AG04449 (cell line): ENCODE results near the gene COMMD7.
"Not testable (repeated sequence)": the region's sequence is repeated elsewhere in the genome, so short reads cannot be mapped to it uniquely, and the experiment has no call there.

ENCODE experiments used
- CTCF ChIA-PET: fragments of 350-600 bp; formaldehyde crosslinking; extraction: SDS; loops from one replicate; lab custom pipeline; 2021; ENCODE audit warnings: antibody characterized with exemption; lab: Yijun Ruan, JAX
- POLR2A ChIA-PET: fragments of 400-600, 350-600 bp; formaldehyde crosslinking; extraction: SDS; loops from one replicate; lab custom pipeline; 2020; ENCODE audit warnings: antibody characterized with exemption, inconsistent platforms; lab: Yijun Ruan, JAX
- DNase-seq: peaks from one replicate; pipeline ENCODE4 v3.0.0-alpha.2; 2010; ENCODE audit warnings: low read depth, low spot score
- H3K4me3 ChIP-seq: 2 replicates; pipeline ENCODE4 v1.5.1; 2011; ENCODE audit warnings: low read depth, mild to moderate bottlenecking, control low read depth, low read length
- TF ChIP-seq, protein P1 (sequence below): IDR thresholded peaks from one replicate; pipeline ENCODE4 v1.5.1; 2011; ENCODE audit warnings: mild to moderate bottlenecking, moderate library complexity, low read length, control low read depth, inconsistent platforms; ENCODE audit not compliant: insufficient read depth; ENCODE audit errors: missing control alignments

COMMD7 gene

DNA sequence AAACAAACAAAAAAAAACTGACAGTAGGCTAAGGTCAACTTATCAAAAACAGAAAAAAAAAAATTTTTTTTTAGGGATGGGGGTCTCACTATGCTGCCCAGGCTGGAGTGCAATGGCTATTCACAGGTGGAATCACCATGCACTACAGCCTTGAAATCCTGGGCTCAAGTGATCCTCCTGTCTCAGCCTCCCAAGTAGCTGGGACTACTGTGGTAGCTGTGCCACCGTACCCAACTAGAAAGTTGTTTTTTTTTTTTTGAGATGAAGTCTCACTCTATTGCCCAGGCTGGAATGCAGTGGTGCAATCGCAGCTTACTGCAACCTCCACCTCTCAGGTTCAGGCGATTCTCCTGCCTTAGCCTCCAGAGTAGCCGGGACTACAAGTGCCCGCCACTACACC, 2.1 kb downstream of the COMMD7 start:
- DNase-seq, result no peak
- TF ChIP-seq, protein P1, sequence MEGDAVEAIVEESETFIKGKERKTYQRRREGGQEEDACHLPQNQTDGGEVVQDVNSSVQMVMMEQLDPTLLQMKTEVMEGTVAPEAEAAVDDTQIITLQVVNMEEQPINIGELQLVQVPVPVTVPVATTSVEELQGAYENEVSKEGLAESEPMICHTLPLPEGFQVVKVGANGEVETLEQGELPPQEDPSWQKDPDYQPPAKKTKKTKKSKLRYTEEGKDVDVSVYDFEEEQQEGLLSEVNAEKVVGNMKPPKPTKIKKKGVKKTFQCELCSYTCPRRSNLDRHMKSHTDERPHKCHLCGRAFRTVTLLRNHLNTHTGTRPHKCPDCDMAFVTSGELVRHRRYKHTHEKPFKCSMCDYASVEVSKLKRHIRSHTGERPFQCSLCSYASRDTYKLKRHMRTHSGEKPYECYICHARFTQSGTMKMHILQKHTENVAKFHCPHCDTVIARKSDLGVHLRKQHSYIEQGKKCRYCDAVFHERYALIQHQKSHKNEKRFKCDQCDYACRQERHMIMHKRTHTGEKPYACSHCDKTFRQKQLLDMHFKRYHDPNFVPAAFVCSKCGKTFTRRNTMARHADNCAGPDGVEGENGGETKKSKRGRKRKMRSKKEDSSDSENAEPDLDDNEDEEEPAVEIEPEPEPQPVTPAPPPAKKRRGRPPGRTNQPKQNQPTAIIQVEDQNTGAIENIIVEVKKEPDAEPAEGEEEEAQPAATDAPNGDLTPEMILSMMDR, result no peak
- CTCF ChIA-PET, result no interaction called here
- no peak overlapping the region for H3K4me3 ChIP-seq
- POLR2A ChIA-PET, result interaction anchor here (0.6 kb wide), 1 partner anchor 14 kb away, joined by 4 read pairs; no protein-coding TSS in a partner anchor

DNA sequence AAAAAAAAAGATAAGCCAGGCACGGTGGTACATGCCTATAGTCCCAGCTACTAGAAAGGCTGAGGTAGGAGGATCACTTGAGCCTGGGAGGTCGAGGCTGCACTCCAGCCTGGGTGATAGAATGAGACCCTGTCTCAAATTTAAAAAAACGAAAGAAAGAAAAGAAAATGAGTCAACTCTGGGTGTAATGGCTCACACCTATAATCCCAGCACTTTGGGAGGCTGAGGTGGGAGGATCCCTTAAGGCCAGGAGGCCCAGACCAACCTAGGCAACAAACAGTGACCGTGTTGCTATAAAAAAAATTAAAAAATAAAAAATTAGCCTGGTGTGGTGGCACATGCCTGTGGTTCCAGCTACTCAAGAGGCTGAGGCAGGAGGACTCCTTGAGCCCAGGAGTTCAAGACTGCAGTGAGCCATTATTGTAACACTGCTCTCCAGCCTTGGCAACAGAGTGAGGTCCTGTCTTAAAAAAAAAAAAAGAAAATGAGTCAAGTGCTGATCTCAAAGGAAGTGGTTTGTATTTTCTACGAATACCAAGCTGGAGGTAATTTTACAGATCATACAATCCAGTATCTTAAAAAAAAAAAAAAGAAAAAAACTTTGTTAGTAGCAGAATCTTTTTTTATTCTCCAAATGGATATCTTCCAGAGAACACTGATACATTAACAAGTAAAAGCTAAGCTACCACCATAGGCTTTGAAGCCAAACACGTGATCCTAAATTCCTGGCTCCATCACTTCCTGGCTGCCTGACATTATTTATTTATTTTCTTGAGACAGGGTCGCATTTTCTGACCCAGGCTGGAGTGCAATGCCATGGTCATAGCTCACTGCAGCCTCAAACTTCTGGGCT, 5.7 kb downstream of the COMMD7 start:
- ChIA-PET POLR2A (interaction anchor here (1.1 to 1.2 kb wide), 2 partner anchors 9 to 25 kb away, joined by 4 read pairs; partner anchors contain the start of gene DNMT3B), CTCF (interaction anchor here (1.2 to 1.7 kb wide), 2 partner anchors 25 to 41 kb away, joined by 4 to 6 read pairs; partner anchors contain the start of gene DNMT3B)
- DNase-seq, result peak; percentile 60
- TF ChIP-seq, protein P1, result no peak
- H3K4me3 ChIP-seq, result no peak overlapping the region; the same call in 1 of the 2 replicates

DNA sequence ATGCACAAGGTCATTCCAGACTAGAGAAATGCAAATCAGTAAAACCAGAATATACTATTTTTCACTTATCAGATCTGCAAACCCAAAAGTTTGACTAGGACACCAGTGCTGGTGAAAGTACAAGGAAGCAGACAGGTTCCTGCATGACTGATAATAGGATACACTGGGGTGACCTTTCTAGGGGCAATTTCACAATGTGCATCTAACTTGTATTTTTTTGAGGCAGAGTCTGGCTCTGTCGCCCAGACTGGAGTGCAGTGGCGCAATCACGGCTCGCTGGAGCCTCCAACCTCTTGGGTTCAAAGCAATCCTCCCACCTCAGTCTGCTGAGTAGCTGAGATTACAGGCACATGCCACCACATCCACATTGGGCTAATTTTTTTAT, 11.4 kb downstream of the COMMD7 start:
- ChIA-PET POLR2A (no interaction called here), CTCF (interaction anchor here (1.6 kb wide), 1 partner anchor 47 kb away, joined by 5 read pairs; no protein-coding TSS in a partner anchor)
- no peak overlapping the region for H3K4me3 ChIP-seq
- TF ChIP-seq, protein P1, result no peak
- no peak for DNase-seq

DNA sequence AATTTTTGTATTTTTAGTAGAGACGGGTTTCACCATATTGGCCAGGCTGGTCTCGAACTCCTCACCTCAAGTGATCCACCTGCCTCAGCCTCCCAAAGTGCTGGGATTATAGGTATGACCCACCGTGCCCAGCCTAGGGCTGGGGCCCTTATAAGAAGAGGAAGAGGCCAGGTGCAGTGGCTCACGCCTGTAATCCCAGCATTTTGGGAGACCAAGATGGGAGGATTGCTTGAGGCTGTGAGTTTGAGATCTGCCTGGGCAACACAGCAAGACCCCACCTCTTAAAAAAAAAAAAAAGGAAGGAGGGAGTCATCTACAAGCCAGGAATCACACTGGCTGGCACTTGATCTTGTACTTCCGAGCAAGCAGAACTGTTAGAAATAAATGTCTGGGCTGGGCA, 13.9 kb downstream of the COMMD7 start:
- H3K4me3 ChIP-seq, DNase-seq, CTCF ChIA-PET: not testable (repeated sequence)
- POLR2A ChIA-PET, result interaction anchor here (0.6 kb wide), 1 partner anchor 10 kb away, joined by 3 read pairs; no protein-coding TSS in a partner anchor

DNA sequence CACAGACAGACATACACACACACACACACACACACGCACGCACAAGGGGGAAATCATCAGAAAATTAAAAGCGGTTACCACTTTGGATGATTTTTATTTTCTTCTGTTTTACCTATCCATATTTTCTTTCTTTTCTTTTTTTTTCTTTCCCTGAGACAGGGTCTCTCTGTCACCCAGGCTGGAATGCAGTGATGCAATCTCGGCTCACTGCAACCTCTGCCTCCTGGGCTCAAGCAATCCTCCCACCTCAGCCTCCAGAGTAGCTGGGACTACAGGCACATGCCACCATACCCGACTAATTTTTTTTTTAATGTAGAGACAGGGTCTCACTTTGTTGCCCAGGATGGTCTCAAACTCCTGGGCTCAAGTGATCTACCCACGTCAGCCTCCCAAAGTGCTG, 14.8 kb downstream of the COMMD7 start:
- DNase-seq, H3K4me3 ChIP-seq, POLR2A ChIA-PET, CTCF ChIA-PET: not testable (repeated sequence)

DNA sequence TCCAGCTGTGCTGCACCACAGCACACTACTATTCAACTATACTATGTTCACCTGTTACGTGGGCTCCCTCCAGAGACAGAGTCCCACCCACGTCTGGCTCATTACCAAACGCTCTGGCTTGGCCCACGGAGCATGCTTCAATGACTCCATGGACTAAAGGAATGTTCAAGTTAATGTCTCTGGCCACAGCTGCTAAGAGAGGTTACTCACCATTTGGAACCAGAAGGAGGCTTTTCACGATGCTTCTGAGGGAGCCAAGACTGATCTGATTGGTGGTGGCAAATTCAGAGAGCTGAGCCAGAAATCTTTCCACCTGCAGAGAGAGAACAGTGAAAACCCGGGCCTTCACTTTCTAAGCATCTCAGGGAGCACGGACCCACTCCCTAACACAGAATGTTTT, 15.6 kb downstream of the COMMD7 start:
- DNase-seq, result peak; percentile 65
- H3K4me3 ChIP-seq, result no peak overlapping the region
- POLR2A ChIA-PET, result no interaction called here
- TF ChIP-seq, protein P1, result no peak
- CTCF ChIA-PET, result interaction anchor here (1.0 kb wide), 1 partner anchor 51 kb away, joined by 8 read pairs; no protein-coding TSS in a partner anchor

DNA sequence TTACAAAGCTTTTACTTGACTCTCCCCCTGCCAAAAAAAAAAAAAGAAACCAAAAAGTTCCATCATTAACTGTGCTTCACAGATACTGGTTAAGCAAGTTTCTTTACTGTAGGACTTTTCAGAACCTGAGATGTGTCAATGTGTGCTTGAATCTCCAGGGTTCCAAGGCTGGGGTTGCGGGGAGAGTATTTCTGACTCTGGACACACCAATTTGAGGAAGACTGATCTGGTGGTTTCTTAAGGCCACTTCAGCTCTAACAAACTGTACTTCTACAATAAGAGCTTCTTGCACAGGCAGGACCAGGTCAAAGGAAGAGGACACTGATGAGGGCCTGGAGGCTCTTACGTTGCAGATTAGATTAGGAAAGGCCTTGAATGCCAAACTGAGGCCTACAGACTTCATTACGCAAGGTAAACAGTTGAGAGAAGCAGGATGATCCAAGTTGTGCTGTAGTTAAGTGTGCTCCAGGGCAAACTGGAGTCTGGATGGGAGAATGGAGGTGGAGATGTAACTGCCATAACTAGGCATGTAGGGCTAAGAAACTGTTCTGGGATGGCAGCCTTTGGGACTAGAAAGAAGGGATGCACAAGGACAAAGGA, 24.4 kb downstream of the COMMD7 start:
- POLR2A ChIA-PET, result no interaction called here
- no peak for DNase-seq
- CTCF ChIA-PET, result interaction anchor here (1.3 to 1.6 kb wide), 2 partner anchors 44 to 61 kb away, joined by 3 to 4 read pairs; no protein-coding TSS in a partner anchor
- TF ChIP-seq, protein P1, result no peak
- no peak overlapping the region for H3K4me3 ChIP-seq
